ENCODE results near the gene ACTA1. TPM values are rescaled to one million over a fixed set of nuclear protein-coding genes. Genes with fewer than 3 reads are reported as not detected.

The ACTA1 gene
- total and polyA plus RNA-seq, 2 of the 13 experiments (the other 11 are each of a cell fraction or from before 2014, with no cell fraction given) = 1.4 to 5.2 TPM

DNA sequence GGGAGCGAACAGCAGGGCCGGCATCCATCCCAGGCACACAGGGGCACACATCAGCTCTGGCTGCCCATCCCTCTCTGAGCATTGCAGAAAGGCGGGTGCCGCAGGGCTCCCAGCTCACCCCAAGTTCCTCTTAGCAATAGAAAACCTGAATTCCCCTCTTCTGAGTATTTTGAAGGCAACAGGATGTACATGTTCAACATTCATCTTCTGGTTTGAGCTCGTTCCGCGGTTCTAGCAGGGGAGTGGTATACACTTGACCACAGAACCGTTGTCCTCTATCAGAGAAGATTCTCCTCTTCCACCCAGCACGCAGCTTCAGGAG is 23.6 kb downstream of the ACTA1 start:
- POLR2A ChIA-PET = interaction anchor here (1.1 to 2.5 kb wide), 4 partner anchors 68 to 140 kb away, joined by 3 to 6 read pairs (median 5); partner anchors contain the start of genes CCSAP and RAB4A
- Histone ChIP-seq H3K4me1 (ENCODE audit: insufficient read depth, low read length) (peaks cover 66% of the 10 kb centered on the region), H3K79me2 (ENCODE audit: insufficient read depth, low read length) (no peaks in the 10 kb centered on the region), H4K20me1 (ENCODE audit: insufficient read depth, low read length) (no peaks in the 10 kb centered on the region), H3K4me3 (replicated peaks in 1 of 3; ENCODE audit: insufficient read depth in 1 of 3, low read depth in 2 of 3, low read length in 3 of 3) (peak overlapping the region in 2 of 3 experiments; percentile 19 to 64; a peak in 1 of 6 replicates), H3K9ac (ENCODE audit: insufficient read depth, low read depth, low read length) (no peak overlapping the region), H3K27me3 (ENCODE audit: control insufficient read depth in 1 of 2, insufficient read depth in 2 of 2, low read length in 2 of 2) (peaks cover 2 to 8% of the 10 kb centered on the region in 2 experiments; a peak in 3 of 5 replicates), H3K27ac (ENCODE audit: extremely low read length, insufficient read depth, low read length) (no peak overlapping the region), H2AFZ (ENCODE audit: low read length) (no peak overlapping the region), H3K36me3 (replicated peaks in 1 of 2; ENCODE audit: control insufficient read depth in 1 of 2, insufficient read depth in 2 of 2, low read length in 2 of 2) (no peaks in the 10 kb centered on the region), H3K9me3 (ENCODE audit: low read length) (no peaks in the 10 kb centered on the region), H3K4me2 (ENCODE audit: low read depth, low read length) (peak overlapping the region; percentile 88)
- BruUV-seq (replicated peaks) = no TSS peak
- ATAC-seq = 0 out of 3 replicates have a peak, but pooled peaks have one; percentile 3
- TF ChIP-seq, protein P1, sequence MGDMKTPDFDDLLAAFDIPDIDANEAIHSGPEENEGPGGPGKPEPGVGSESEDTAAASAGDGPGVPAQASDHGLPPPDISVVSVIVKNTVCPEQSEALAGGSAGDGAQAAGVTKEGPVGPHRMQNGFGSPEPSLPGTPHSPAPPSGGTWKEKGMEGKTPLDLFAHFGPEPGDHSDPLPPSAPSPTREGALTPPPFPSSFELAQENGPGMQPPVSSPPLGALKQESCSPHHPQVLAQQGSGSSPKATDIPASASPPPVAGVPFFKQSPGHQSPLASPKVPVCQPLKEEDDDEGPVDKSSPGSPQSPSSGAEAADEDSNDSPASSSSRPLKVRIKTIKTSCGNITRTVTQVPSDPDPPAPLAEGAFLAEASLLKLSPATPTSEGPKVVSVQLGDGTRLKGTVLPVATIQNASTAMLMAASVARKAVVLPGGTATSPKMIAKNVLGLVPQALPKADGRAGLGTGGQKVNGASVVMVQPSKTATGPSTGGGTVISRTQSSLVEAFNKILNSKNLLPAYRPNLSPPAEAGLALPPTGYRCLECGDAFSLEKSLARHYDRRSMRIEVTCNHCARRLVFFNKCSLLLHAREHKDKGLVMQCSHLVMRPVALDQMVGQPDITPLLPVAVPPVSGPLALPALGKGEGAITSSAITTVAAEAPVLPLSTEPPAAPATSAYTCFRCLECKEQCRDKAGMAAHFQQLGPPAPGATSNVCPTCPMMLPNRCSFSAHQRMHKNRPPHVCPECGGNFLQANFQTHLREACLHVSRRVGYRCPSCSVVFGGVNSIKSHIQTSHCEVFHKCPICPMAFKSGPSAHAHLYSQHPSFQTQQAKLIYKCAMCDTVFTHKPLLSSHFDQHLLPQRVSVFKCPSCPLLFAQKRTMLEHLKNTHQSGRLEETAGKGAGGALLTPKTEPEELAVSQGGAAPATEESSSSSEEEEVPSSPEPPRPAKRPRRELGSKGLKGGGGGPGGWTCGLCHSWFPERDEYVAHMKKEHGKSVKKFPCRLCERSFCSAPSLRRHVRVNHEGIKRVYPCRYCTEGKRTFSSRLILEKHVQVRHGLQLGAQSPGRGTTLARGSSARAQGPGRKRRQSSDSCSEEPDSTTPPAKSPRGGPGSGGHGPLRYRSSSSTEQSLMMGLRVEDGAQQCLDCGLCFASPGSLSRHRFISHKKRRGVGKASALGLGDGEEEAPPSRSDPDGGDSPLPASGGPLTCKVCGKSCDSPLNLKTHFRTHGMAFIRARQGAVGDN (CRISPR knock-in tag; IDR thresholded peaks at IDR 0.05) = 0 out of 2 replicates have a peak, but pooled peaks have one; percentile 5
- TF ChIP-seq DR1 (CRISPR knock-in tag; IDR thresholded peaks at IDR 0.05) (no peak), ZNF331 (CRISPR knock-in tag; IDR thresholded peaks at IDR 0.05) (no peak), HNRNPL (IDR thresholded peaks at IDR 0.05; ENCODE audit: low read depth, low read length) (0 out of 2 replicates have a peak, but pooled peaks have one; percentile 3)
- WGBS (ENCODE audit: low lambda C conversion rate) = 48% methylated on average over 5 of the region's 9 CpGs
- in situ Hi-C loops (cut with HindIII; ENCODE audit: extremely low pct_ligation_motif_present, low pct_unique_long_range_greater_than_20kb) = no loop called here
- no peak for DNase-seq (ENCODE audit: low spot score)
- no peak for FAIRE-seq
- CTCF ChIA-PET (ENCODE audit: low intra/inter-chr PET ratio, low total read pairs) = no interaction called here
- intact Hi-C loops (cut with micrococcal nuclease; ENCODE audit: unreplicated experiment) = no loop called here
